ENCODE measurements around the gene SYT7.

- TF ChIP-seq CTCF (IDR thresholded peaks at IDR 0.05) (no peak), POLR2A (IDR thresholded peaks at IDR 0.05) (no peak)
Observed at GRCh38 chr11:61526956-61527731, 53.7 kb downstream of the SYT7 start.
